Endothelial cell (in vitro differentiated cells): Measurements from ENCODE around the gene TMEM179. TPM values are rescaled to one million over a fixed set of nuclear protein-coding genes. Genes with fewer than 3 reads are reported as not detected.

Experiments
- DNase-seq: peaks from one replicate; pipeline ENCODE4 v3.0.0; 2021; ENCODE audit warnings: low spot score
- H3K27ac Mint-ChIP-seq: one replicate; pipeline ENCODE4 v1.8.0; 2021; ENCODE audit warnings: mixed read lengths, inconsistent platforms; ENCODE audit not compliant: unreplicated experiment
- H3K27me3 Mint-ChIP-seq: one replicate; pipeline ENCODE4 v1.8.0; 2021; ENCODE audit warnings: mild to moderate bottlenecking, moderate library complexity, mixed read lengths, inconsistent platforms; ENCODE audit not compliant: unreplicated experiment
- H3K36me3 Mint-ChIP-seq: one replicate; pipeline ENCODE4 v1.8.0; 2021; ENCODE audit warnings: mild to moderate bottlenecking, low read depth, mixed read lengths, inconsistent platforms; ENCODE audit not compliant: unreplicated experiment
- H3K4me1 Mint-ChIP-seq: one replicate; pipeline ENCODE4 v1.8.0; 2021; ENCODE audit warnings: mild to moderate bottlenecking, mixed read lengths, inconsistent platforms; ENCODE audit not compliant: unreplicated experiment
- H3K4me3 Mint-ChIP-seq: one replicate; pipeline ENCODE4 v1.8.0; 2021; ENCODE audit warnings: mild to moderate bottlenecking, mixed read lengths, inconsistent platforms; ENCODE audit not compliant: unreplicated experiment
- H3K9me3 Mint-ChIP-seq: one replicate; pipeline ENCODE4 v1.8.0; 2021; ENCODE audit warnings: mixed read lengths, inconsistent platforms; ENCODE audit not compliant: unreplicated experiment
- CTCF ChIP-seq: fragments of 200-600 bp; sonication (generic); IDR thresholded peaks from one replicate; pipeline ENCODE4 v1.5.0; 2021; ENCODE audit warnings: antibody characterized with exemption; ENCODE audit not compliant: unreplicated experiment
- total RNA-seq: library from RNA; stranded (reverse); fragmentation: NEBNext Ultra II Directional; extraction: Animal tissue kit (Norgen Biotek cat#: 25700); gene quantifications from one replicate; pipeline ENCODE4 v1.2.1, GENCODE V29; 2021; ENCODE audit not compliant: unreplicated experiment

Gene TMEM179
- total RNA-seq, 1 donor from 2014 or later = 0.54 TPM

GRCh38 chr14:104542871-104543830 is 61.4 kb downstream of the TMEM179 start:
- no peak for DNase-seq
- Mint-ChIP-seq H3K4me1 (no peaks in the 10 kb centered on the region), H3K36me3 (no peaks in the 10 kb centered on the region), H3K4me3 (no peak overlapping the region), H3K27me3 (peaks cover 6% of the 10 kb centered on the region), H3K27ac (no peak overlapping the region), H3K9me3 (no peaks in the 10 kb centered on the region)
- TF ChIP-seq CTCF = no peak

GRCh38 chr14:104541905-104542465 is 62.6 kb downstream of the TMEM179 start:
- DNase-seq = no peak
- H3K4me3 Mint-ChIP-seq = no peak overlapping the region
- H3K27ac Mint-ChIP-seq = no peak overlapping the region

More at GRCh38 chr14:104541905-104542465, 62.6 kb downstream of the TMEM179 start:
- H3K27me3 Mint-ChIP-seq = peaks cover 3% of the 10 kb centered on the region
- peaks cover 2% of the 10 kb centered on the region for H3K4me1 Mint-ChIP-seq
- no peak for TF ChIP-seq CTCF
- no peaks in the 10 kb centered on the region for H3K9me3 Mint-ChIP-seq
- no peaks in the 10 kb centered on the region for H3K36me3 Mint-ChIP-seq

Other genes starting within 250 kb of the TMEM179 start
- gene C14orf180, start 25.0 kb downstream of the TMEM179 start, total RNA-seq = not detected
- gene INF2, start 84.8 kb upstream of the TMEM179 start, total RNA-seq = 97.2 TPM
- gene ADSS1, start 119.5 kb upstream of the TMEM179 start, total RNA-seq = 6.1 TPM
- 84.3 TPM for gene SIVA1, start 148.4 kb upstream of the TMEM179 start, total RNA-seq
- 133 TPM for gene AKT1, start 191.0 kb upstream of the TMEM179 start, total RNA-seq
- 2.4 TPM for gene ZBTB42, start 196.3 kb upstream of the TMEM179 start, total RNA-seq